OCI-LY3 (cell line): Measurements from ENCODE around the gene ZNF502.

Experiments
- H2AFZ ChIP-seq: fragments of 200-600, 300-600 bp; shearing (Covaris generic); 2 replicates; pipeline ENCODE4 v1.6.0; 2014; ENCODE audit warnings: antibody characterized with exemption, low read depth, low read length
- H3K27ac ChIP-seq: fragments of 200-600, 300-600 bp; sonication (generic); 2 replicates; pipeline ENCODE4 v1.5.1; 2014; ENCODE audit warnings: mild to moderate bottlenecking, low read length, moderate library complexity, mixed read lengths
- H3K27me3 ChIP-seq: fragments of 200-600, 300-600 bp; sonication (generic); 2 replicates; pipeline ENCODE4 v1.6.1; 2014; ENCODE audit warnings: low read depth, low read length, mixed read lengths
- H3K36me3 ChIP-seq: fragments of 200-600, 300-600 bp; sonication (generic); replicated peaks from 2 replicates; pipeline ENCODE3; 2014; ENCODE audit warnings: low read depth, low read length, mixed read lengths
- H3K4me1 ChIP-seq: fragments of 300-600, 200-600 bp; sonication (generic); 2 replicates; pipeline ENCODE4 v1.6.1; 2014; ENCODE audit warnings: low read length, mixed read lengths
- H3K4me2 ChIP-seq: fragments of 200-600, 300-600 bp; sonication (generic); 2 replicates; pipeline ENCODE4 v1.6.1; 2014; ENCODE audit warnings: low read length, mixed read lengths
- H3K4me3 ChIP-seq: fragments of 300-600, 200-600 bp; sonication (generic); 2 replicates; pipeline ENCODE4 v1.5.1; 2014; ENCODE audit warnings: antibody characterized with exemption, mild to moderate bottlenecking, low read length, moderate library complexity
- H3K79me2 ChIP-seq: fragments of 300-600, 200-600 bp; shearing (Covaris generic); 2 replicates; pipeline ENCODE4 v1.6.1; 2014; ENCODE audit warnings: mild to moderate bottlenecking, low read length, mixed read lengths
- H3K9ac ChIP-seq: fragments of 300-600, 200-600 bp; shearing (Covaris generic); 2 replicates; pipeline ENCODE4 v1.6.0; 2014; ENCODE audit warnings: mild to moderate bottlenecking, low read length, moderate library complexity
- H3K9me3 ChIP-seq: fragments of 200-600, 300-600 bp; shearing (Covaris generic); 2 replicates; pipeline ENCODE4 v1.6.1; 2014; ENCODE audit warnings: low read length, mixed read lengths; ENCODE audit not compliant: insufficient read depth
- H4K20me1 ChIP-seq: fragments of 200-600, 300-600 bp; sonication (generic); 2 replicates; pipeline ENCODE4 v1.6.1; 2016; ENCODE audit warnings: low read length, mixed read lengths; ENCODE audit not compliant: insufficient read depth
- EZH2phosphoT487 ChIP-seq: fragments of 200-600 bp; shearing (Covaris generic); IDR thresholded peaks from 2 replicates; pipeline ENCODE4 v1.6.1; 2018; ENCODE audit warnings: antibody characterized with exemption, mixed run types, low read depth
- TF ChIP-seq, protein P1 (sequence below): fragments of 200-600, 300-600 bp; sonication (generic); IDR thresholded peaks from 2 replicates; pipeline ENCODE4 v1.5.1; 2014; ENCODE audit warnings: antibody characterized with exemption, low read length, low read depth

ZNF502 gene

DNA sequence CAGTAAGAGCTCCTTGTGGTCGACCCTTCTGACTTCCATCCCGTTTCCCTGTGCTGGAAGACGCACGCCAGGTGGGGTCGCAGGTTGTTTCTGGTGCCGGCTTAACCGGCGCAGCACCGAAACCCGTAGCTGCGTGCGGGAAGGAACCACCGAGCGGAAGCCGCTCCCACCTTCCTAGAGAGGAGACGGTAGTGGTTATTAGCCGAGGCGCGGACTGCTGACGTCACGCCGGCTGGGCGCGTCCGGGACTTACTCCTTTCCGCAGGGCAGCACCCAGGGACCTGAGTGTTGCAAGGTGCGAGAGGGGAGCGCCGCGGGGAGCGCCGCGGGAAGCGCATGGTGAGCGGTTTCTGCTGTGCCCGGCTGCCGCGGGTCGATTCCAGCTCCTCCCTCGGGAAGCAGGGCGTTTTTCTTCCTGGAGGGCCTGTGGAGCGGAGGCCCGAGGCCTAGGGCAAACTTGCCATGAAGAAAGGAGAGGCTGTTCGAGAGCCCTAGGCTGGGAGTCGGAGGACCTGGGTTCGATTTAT is 17.0 kb downstream of the ZNF502 start, which contains the start of gene ZNF501:
ZNF501 (plus strand) TSS at position 252 of the 527 bp plus-strand sequence. CDS start 4,787 bp downstream, outside the sequence.
- no peak for TF ChIP-seq EZH2phosphoT487
- TF ChIP-seq, protein P1, sequence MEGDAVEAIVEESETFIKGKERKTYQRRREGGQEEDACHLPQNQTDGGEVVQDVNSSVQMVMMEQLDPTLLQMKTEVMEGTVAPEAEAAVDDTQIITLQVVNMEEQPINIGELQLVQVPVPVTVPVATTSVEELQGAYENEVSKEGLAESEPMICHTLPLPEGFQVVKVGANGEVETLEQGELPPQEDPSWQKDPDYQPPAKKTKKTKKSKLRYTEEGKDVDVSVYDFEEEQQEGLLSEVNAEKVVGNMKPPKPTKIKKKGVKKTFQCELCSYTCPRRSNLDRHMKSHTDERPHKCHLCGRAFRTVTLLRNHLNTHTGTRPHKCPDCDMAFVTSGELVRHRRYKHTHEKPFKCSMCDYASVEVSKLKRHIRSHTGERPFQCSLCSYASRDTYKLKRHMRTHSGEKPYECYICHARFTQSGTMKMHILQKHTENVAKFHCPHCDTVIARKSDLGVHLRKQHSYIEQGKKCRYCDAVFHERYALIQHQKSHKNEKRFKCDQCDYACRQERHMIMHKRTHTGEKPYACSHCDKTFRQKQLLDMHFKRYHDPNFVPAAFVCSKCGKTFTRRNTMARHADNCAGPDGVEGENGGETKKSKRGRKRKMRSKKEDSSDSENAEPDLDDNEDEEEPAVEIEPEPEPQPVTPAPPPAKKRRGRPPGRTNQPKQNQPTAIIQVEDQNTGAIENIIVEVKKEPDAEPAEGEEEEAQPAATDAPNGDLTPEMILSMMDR = no peak
- H3K9me3 ChIP-seq = peaks cover 42% of the 10 kb centered on the region
- no peak within 1 kb of the TSS for H3K9ac ChIP-seq
- no peaks in the 10 kb centered on the region for H3K4me1 ChIP-seq
- H3K4me3 ChIP-seq = no peak within 1 kb of the TSS
- no peaks in the 10 kb centered on the region for H3K79me2 ChIP-seq
- H3K4me2 ChIP-seq = no peak within 1 kb of the TSS
- H2AFZ ChIP-seq = no peak within 1 kb of the TSS
- H3K36me3 ChIP-seq = peaks cover 3% of the 10 kb centered on the region
- H4K20me1 ChIP-seq = no peaks in the 10 kb centered on the region
- H3K27me3 ChIP-seq = no peaks in the 10 kb centered on the region
- H3K27ac ChIP-seq = no peak within 1 kb of the TSS

DNA sequence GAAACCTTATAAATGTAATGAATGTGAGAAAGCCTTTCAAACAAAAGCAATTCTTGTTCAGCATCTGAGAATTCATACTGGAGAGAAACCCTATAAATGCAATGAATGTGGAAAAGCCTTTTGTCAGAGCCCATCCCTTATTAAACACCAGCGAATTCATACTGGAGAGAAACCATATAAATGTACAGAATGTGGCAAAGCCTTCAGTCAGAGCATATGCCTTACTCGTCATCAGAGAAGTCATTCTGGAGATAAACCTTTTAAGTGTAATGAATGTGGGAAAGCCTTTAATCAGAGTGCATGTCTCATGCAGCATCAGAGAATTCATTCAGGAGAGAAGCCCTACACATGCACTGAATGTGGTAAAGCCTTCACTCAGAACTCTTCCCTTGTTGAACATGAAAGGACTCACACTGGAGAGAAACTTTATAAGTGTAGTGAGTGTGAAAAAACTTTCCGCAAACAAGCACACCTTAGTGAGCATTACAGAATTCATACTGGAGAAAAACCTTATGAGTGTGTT is 22.2 kb downstream of the ZNF502 start:
- Histone ChIP-seq H4K20me1 (no peaks in the 10 kb centered on the region), H3K9me3 (peaks cover 52% of the 10 kb centered on the region), H3K4me3 (no peak overlapping the region), H3K9ac (no peak overlapping the region), H3K79me2 (no peaks in the 10 kb centered on the region), H3K36me3 (peaks cover 3% of the 10 kb centered on the region), H3K4me2 (no peak overlapping the region), H3K27me3 (no peaks in the 10 kb centered on the region), H2AFZ (no peak overlapping the region), H3K4me1 (no peaks in the 10 kb centered on the region), H3K27ac (no peak overlapping the region)
- TF ChIP-seq, protein P1 = no peak
- TF ChIP-seq EZH2phosphoT487 = no peak

DNA sequence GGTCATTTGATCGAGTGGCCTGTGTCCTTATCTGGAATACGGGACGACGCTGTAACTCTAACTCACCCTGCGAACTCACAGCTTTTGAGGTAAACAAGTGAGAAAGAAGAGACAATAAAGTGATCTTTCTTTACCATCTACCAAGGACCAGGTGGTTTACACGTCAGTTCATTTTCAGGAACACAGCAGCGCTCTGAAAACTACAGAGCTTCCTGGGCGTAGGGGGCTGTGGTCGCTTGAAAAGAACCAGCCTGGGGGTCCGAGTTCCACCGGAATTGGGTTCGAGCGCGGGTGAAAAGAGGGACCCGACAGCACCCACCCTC is 48.6 kb downstream of the ZNF502 start:
- TF ChIP-seq EZH2phosphoT487 = no peak
- TF ChIP-seq, protein P1 = no peak
- Histone ChIP-seq H2AFZ (peak overlapping the region; percentile 94), H3K27me3 (no peaks in the 10 kb centered on the region), H3K9ac (peak overlapping the region; percentile 75), H3K4me2 (peak overlapping the region; percentile 83), H3K27ac (peak overlapping the region; percentile 56), H4K20me1 (no peaks in the 10 kb centered on the region), H3K4me1 (peaks cover 6% of the 10 kb centered on the region), H3K79me2 (peaks cover 93% of the 10 kb centered on the region), H3K9me3 (peaks cover 31% of the 10 kb centered on the region), H3K36me3 (peaks cover 55% of the 10 kb centered on the region), H3K4me3 (peak overlapping the region; percentile 79)

DNA sequence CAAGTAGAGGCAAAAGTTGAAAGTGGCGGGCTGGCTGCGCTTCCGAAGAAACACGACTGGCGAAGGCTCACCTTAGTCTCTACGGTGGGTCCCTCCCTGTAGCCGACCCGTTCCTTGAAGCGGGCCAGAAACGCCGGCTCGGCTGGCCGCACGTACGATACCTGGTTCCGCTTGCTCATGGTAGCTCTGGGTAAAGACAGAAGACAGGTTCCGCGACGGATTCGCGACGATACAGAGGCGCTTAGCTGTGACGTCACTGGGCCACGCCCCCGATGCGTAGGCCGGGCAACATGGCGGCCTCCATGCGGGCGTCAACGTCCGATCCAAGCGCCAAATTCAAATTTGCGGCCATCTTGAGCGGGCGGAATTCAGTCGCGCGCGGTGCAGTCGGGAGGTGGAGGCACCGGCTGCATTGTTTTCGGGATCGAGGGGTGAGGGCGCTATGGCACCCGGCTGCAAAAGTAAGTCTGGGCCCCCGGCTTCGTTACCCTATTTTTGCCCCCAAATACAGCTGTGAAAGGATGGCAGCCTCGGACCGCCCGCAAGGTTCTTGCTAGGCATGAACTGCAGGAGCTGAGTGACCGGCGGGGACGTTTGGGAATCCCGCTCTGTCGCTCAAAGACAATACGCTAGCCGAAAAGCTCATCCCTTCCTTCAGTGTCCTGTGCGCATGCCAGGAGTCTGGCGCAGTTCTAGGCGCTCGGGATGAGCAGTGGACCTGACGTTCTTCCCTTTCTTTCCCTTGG is 49.1 kb downstream of the ZNF502 start, which contains the start of the genes KIAA1143 and KIF15:
KIAA1143 (minus strand) TSS at position 196 of the 746 bp plus-strand sequence; CDS start at position 179, 17 bp downstream.
KIF15 (plus strand) TSS at position 371 of the 746 bp plus-strand sequence; CDS start at position 443, 72 bp downstream.
- peaks cover 93% of the 10 kb centered on the region for H3K79me2 ChIP-seq
- H3K36me3 ChIP-seq = peaks cover 55% of the 10 kb centered on the region
- peak within 1 kb of the TSS; percentile 87 for H3K4me2 ChIP-seq
- H2AFZ ChIP-seq = peak within 1 kb of the TSS; percentile 94
- H3K4me3 ChIP-seq = peak within 1 kb of the TSS; percentile 79
- peak within 1 kb of the TSS; percentile 56 for H3K27ac ChIP-seq
- peaks cover 31% of the 10 kb centered on the region for H3K9me3 ChIP-seq
- H3K4me1 ChIP-seq = peaks cover 6% of the 10 kb centered on the region
- no peaks in the 10 kb centered on the region for H4K20me1 ChIP-seq
- no peaks in the 10 kb centered on the region for H3K27me3 ChIP-seq
- H3K9ac ChIP-seq = peak within 1 kb of the TSS; percentile 75
- TF ChIP-seq, protein P1 = peak; percentile 39
- TF ChIP-seq EZH2phosphoT487 = no peak
